ENCODE measurements around the gene ZNF841. TPM values are rescaled to one million over a fixed set of nuclear protein-coding genes. Genes with fewer than 3 reads are reported as not detected.

ZNF841 gene
- polyA plus RNA-seq, 1 of the 3 experiments (the other 2 are of a cell fraction), result 3.8 TPM

DNA sequence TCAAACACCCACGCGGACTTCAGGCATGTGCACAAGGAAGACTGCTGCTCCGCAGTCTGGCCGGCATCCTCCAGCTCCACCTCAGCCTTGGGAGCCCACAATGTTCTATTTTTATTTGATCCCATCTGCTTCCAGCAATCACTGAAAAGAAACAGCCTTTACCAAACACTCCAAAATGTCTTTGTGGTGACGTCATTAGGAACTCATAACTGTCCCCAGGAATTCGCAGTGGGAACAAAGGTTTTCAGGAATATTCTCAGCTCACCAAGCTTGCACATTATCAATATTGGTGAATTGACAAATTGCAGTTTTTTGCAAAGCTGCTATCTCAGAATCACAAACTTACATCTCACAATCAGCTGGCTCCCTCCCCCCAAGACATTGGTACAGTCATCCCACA lies 15.2 kb upstream of the ZNF841 start:
- CTCF ChIA-PET, result no interaction called here
- WGBS (ENCODE audit: low lambda C conversion rate), result 84% methylated on average over 6 of the region's 6 CpGs
- Histone ChIP-seq H3K4me1 (ENCODE audit: control insufficient read depth in 1 of 2, insufficient read depth in 2 of 2, low read depth in 1 of 2, low read length in 1 of 2) (no peaks in the 10 kb centered on the region), H2AFZ (ENCODE audit: low read depth) (no peak overlapping the region), H3K36me3 (replicated peaks in 1 of 2; ENCODE audit: control insufficient read depth in 1 of 2, insufficient read depth in 2 of 2, low read length in 1 of 2) (peaks cover 3 to 22% of the 10 kb centered on the region in 2 experiments), H3K9me2 (no peaks in the 10 kb centered on the region), H4K20me1 (ENCODE audit: insufficient read depth) (no peaks in the 10 kb centered on the region), H3K27ac (ENCODE audit: low read depth in 2 of 2, low read length in 1 of 2) (no peak overlapping the region), H3K79me2 (ENCODE audit: insufficient read depth) (no peaks in the 10 kb centered on the region), H3K4me3 (ENCODE audit: low read depth in 2 of 2, low read length in 1 of 2) (no peak overlapping the region), H3F3A (replicated peaks; ENCODE audit: insufficient read depth) (no peaks in the 10 kb centered on the region), H3K27me3 (ENCODE audit: insufficient read depth) (no peaks in the 10 kb centered on the region), H3K9ac (no peak overlapping the region), H3K9me3 (0 out of 2 replicates have a peak, but pooled peaks cover 21% of the 10 kb centered on the region), H3K4me2 (no peak overlapping the region)
- no peak for DNase-seq
- POLR2A ChIA-PET, result no interaction called here
- TF ChIP-seq NFIC (IDR thresholded peaks at IDR 0.05; ENCODE audit: borderline replicate concordance), result no peak
- no peak for TF ChIP-seq SMC3 (IDR thresholded peaks at IDR 0.05; ENCODE audit: low read depth, low read length)

DNA sequence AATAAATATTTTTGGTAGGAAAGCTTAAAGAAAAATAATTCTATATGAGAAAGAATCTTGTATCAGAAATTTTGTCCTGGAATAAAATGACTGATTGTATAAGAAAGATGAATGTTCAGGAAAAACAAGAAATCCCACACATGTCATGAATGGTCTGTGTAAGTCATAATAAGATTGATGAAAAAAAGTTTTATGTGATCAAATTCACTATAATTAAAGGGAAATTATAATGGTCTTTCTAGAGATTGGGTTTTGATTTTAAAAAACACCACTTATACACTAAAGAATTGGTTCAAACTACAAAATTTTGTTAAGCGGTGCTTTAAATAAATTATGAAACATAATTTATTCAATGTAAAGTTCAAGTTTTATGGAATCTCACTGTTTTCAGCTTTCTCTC lies 7.2 kb upstream of the ZNF841 start:
- Histone ChIP-seq H3K4me2 (no peak overlapping the region), H3K4me1 (ENCODE audit: control insufficient read depth in 1 of 2, insufficient read depth in 2 of 2, low read depth in 1 of 2, low read length in 1 of 2) (no peaks in the 10 kb centered on the region), H3K79me2 (ENCODE audit: insufficient read depth) (no peaks in the 10 kb centered on the region), H3K9me2 (no peaks in the 10 kb centered on the region), H3K9me3 (peaks cover 10% of the 10 kb centered on the region), H3K27me3 (ENCODE audit: insufficient read depth) (no peaks in the 10 kb centered on the region), H3K27ac (ENCODE audit: low read depth in 2 of 2, low read length in 1 of 2) (no peak overlapping the region), H2AFZ (ENCODE audit: low read depth) (no peak overlapping the region), H3K9ac (no peak overlapping the region), H3K4me3 (ENCODE audit: low read depth in 2 of 2, low read length in 1 of 2) (no peak overlapping the region), H4K20me1 (ENCODE audit: insufficient read depth) (no peaks in the 10 kb centered on the region), H3F3A (replicated peaks; ENCODE audit: insufficient read depth) (no peaks in the 10 kb centered on the region), H3K36me3 (replicated peaks in 1 of 2; ENCODE audit: control insufficient read depth in 1 of 2, insufficient read depth in 2 of 2, low read length in 1 of 2) (no peaks in the 10 kb centered on the region)
- WGBS (ENCODE audit: low lambda C conversion rate), result 76% methylated on average over 1 of the region's 1 CpG
- no peak for TF ChIP-seq TCF12 (IDR thresholded peaks at IDR 0.05)
- TF ChIP-seq, protein P1, sequence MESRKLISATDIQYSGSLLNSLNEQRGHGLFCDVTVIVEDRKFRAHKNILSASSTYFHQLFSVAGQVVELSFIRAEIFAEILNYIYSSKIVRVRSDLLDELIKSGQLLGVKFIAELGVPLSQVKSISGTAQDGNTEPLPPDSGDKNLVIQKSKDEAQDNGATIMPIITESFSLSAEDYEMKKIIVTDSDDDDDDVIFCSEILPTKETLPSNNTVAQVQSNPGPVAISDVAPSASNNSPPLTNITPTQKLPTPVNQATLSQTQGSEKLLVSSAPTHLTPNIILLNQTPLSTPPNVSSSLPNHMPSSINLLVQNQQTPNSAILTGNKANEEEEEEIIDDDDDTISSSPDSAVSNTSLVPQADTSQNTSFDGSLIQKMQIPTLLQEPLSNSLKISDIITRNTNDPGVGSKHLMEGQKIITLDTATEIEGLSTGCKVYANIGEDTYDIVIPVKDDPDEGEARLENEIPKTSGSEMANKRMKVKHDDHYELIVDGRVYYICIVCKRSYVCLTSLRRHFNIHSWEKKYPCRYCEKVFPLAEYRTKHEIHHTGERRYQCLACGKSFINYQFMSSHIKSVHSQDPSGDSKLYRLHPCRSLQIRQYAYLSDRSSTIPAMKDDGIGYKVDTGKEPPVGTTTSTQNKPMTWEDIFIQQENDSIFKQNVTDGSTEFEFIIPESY (IDR thresholded peaks at IDR 0.05; ENCODE audit: borderline replicate concordance, low read depth), result no peak
- TF ChIP-seq RFX5 (IDR thresholded peaks at IDR 0.05; ENCODE audit: low read length), result no peak
- no peak for TF ChIP-seq CHD2 (IDR thresholded peaks at IDR 0.05; ENCODE audit: low read length, partially characterized antibody)
- TF ChIP-seq, protein P2, sequence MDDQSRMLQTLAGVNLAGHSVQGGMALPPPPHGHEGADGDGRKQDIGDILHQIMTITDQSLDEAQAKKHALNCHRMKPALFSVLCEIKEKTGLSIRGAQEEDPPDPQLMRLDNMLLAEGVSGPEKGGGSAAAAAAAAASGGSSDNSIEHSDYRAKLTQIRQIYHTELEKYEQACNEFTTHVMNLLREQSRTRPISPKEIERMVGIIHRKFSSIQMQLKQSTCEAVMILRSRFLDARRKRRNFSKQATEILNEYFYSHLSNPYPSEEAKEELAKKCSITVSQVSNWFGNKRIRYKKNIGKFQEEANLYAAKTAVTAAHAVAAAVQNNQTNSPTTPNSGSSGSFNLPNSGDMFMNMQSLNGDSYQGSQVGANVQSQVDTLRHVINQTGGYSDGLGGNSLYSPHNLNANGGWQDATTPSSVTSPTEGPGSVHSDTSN (IDR thresholded peaks at IDR 0.05), result no peak
- no peak for TF ChIP-seq NRF1 (IDR thresholded peaks at IDR 0.05; ENCODE audit: low read depth, low read length)
- no peak for TF ChIP-seq RCOR1 (IDR thresholded peaks at IDR 0.05; ENCODE audit: low read length)
- ChIA-PET CTCF (interaction anchor here (1.2 kb wide), 1 partner anchor 37 kb away, joined by 3 read pairs; the partner anchor contains the start of gene ZNF616), POLR2A (no interaction called here)
- no peak for DNase-seq

Data from SK-N-SH (cell line).